ENCODE results near the gene CAPS.

The CAPS gene

DNA sequence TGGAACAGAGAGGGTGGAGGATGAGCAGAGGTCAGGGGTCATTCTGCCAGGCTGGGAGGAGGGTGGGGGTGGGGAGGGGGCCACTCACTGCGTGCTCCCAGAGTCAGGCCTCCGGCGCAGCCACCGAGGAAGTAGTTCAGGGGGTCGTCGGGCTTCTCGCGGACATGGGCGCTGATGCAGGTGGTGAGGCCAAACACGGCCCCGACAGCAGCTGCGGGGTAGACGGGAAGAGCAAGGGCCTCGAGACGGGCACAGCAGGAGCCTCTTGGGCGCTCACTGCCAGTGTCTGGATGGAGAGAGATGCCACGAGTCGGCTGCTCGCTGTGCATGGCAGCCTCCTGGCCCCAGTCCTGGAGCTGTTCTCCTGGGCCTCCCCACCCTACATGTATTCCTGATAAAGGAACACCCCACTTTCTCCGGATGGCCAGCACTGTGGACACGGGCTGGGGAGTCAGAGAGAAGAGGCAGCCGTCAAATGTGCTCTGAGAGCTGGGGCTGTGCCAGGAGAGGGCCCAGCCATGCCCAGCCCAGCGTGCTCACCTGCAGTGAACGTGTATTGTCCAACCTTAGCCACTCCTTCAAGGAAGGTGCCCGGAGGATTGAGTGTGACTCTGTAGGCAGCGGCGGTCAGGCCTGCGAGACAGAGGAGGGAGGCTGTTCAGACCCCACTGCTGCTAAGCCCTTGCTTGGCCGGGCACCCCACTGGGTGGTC, 17.5 kb upstream of the CAPS start:
- TF ChIP-seq, protein P1, sequence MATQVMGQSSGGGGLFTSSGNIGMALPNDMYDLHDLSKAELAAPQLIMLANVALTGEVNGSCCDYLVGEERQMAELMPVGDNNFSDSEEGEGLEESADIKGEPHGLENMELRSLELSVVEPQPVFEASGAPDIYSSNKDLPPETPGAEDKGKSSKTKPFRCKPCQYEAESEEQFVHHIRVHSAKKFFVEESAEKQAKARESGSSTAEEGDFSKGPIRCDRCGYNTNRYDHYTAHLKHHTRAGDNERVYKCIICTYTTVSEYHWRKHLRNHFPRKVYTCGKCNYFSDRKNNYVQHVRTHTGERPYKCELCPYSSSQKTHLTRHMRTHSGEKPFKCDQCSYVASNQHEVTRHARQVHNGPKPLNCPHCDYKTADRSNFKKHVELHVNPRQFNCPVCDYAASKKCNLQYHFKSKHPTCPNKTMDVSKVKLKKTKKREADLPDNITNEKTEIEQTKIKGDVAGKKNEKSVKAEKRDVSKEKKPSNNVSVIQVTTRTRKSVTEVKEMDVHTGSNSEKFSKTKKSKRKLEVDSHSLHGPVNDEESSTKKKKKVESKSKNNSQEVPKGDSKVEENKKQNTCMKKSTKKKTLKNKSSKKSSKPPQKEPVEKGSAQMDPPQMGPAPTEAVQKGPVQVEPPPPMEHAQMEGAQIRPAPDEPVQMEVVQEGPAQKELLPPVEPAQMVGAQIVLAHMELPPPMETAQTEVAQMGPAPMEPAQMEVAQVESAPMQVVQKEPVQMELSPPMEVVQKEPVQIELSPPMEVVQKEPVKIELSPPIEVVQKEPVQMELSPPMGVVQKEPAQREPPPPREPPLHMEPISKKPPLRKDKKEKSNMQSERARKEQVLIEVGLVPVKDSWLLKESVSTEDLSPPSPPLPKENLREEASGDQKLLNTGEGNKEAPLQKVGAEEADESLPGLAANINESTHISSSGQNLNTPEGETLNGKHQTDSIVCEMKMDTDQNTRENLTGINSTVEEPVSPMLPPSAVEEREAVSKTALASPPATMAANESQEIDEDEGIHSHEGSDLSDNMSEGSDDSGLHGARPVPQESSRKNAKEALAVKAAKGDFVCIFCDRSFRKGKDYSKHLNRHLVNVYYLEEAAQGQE (IDR thresholded peaks at IDR 0.05; ENCODE audit: insufficient replicate concordance, low read depth), result no peak
- TF ChIP-seq POLR2AphosphoS5 (IDR thresholded peaks at IDR 0.05; ENCODE audit: low read depth) (no peak), GABPA (IDR thresholded peaks at IDR 0.05; ENCODE audit: low read depth) (no peak), SPI1 (IDR thresholded peaks at IDR 0.05; ENCODE audit: borderline replicate concordance, low read depth) (no peak)
- TF ChIP-seq, protein P2, sequence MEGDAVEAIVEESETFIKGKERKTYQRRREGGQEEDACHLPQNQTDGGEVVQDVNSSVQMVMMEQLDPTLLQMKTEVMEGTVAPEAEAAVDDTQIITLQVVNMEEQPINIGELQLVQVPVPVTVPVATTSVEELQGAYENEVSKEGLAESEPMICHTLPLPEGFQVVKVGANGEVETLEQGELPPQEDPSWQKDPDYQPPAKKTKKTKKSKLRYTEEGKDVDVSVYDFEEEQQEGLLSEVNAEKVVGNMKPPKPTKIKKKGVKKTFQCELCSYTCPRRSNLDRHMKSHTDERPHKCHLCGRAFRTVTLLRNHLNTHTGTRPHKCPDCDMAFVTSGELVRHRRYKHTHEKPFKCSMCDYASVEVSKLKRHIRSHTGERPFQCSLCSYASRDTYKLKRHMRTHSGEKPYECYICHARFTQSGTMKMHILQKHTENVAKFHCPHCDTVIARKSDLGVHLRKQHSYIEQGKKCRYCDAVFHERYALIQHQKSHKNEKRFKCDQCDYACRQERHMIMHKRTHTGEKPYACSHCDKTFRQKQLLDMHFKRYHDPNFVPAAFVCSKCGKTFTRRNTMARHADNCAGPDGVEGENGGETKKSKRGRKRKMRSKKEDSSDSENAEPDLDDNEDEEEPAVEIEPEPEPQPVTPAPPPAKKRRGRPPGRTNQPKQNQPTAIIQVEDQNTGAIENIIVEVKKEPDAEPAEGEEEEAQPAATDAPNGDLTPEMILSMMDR (IDR thresholded peaks at IDR 0.05; ENCODE audit: insufficient read depth, low read length), result no peak
- DNase-seq (ENCODE audit: low read depth in 1 of 2, low spot score in 1 of 2), result no peak
- no peak overlapping the region for H3K27ac ChIP-seq (replicated peaks)
- H3K4me3 ChIP-seq (replicated peaks; ENCODE audit: insufficient read depth, low read length), result no peak overlapping the region
- peaks cover 6% of the 10 kb centered on the region for H3K27me3 ChIP-seq (ENCODE audit: insufficient read depth, poor library complexity, severe bottlenecking)

DNA sequence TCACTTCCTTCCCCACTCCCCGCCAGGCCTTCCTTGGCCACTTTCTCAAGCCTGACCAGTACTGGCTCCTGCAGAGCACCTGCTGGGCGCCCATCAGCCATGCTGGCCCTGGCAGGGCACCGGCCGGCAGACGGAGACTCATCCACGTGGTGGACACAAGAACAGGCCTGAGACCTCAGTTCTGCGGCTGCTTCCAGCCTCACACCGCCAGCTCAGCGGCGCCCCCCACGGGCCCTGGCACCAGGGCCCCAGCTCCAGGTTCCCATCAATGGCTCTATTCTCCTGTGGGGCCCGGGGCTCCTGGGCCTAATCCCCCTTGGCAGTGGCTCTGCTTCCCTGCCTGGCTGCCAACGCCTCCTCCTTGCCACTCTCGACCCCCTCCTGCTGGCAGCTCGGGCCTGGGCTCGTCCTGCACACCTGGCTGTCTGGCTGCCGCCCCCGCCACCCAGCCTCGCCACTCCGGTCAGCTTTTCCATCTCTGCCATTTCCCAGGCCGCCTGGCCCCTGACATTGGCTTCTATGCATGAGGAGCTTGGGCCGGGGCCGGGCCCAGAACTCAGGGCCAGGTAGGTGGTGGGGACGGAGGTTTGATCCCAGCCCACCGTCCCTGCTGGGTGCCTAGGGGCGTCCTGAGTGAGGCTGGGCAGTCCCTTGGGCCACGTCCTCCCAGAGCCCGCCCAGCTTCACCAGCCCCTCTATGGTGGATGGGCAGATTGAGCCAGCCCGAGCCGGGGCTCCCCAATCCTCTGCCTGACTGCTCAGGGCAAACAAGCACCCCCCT, 16.7 kb upstream of the CAPS start:
- TF ChIP-seq SPI1 (IDR thresholded peaks at IDR 0.05; ENCODE audit: borderline replicate concordance, low read depth) (no peak), POLR2AphosphoS5 (IDR thresholded peaks at IDR 0.05; ENCODE audit: low read depth) (no peak), GABPA (IDR thresholded peaks at IDR 0.05; ENCODE audit: low read depth) (no peak)
- TF ChIP-seq, protein P1 (IDR thresholded peaks at IDR 0.05; ENCODE audit: insufficient replicate concordance, low read depth), result no peak
- TF ChIP-seq, protein P2 (IDR thresholded peaks at IDR 0.05; ENCODE audit: insufficient read depth, low read length), result no peak
- Histone ChIP-seq H3K27ac (replicated peaks) (no peak overlapping the region), H3K27me3 (ENCODE audit: insufficient read depth, poor library complexity, severe bottlenecking) (peaks cover 2% of the 10 kb centered on the region), H3K4me3 (replicated peaks; ENCODE audit: insufficient read depth, low read length) (no peak overlapping the region)
- DNase-seq (ENCODE audit: low read depth in 1 of 2, low spot score in 1 of 2), result no peak

DNA sequence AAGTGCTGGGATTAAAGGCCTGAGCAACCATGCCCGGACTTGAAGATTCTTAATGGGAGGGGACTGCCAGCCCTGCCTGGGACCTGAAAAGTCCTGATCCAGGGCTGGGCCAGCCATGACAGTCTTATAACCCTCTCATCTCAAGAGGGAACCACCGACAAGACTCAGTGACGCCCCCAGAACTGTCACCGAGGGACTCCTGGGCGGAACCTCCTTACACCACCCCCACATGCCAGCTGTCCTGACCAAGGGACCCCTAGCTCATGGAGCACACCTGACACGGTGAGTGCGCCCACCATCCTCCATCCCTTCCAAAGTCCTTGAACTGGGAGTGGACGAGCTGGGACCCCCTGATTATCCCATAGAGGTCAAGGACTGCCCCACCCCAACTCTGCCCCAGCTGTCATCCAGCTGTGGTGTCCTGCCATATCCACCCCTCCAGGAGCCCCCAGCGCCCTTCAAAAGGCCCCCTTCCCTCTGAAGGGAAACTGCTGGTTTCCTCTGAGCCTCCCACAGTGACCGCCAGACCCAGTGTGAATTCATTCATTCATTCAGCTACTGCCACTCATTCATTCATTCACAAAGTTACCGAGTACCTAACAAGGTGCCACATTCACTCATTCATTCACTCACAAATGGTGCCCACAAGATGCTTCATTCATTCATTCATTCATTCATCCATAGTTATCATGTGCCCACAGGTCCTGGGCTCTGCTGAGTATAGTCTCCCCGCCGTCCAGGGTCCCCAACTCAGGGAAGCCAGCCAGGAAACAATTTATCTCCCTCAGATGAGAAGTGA, 14.1 kb upstream of the CAPS start:
- TF ChIP-seq, protein P1 (IDR thresholded peaks at IDR 0.05; ENCODE audit: insufficient replicate concordance, low read depth), result no peak
- TF ChIP-seq GABPA (IDR thresholded peaks at IDR 0.05; ENCODE audit: low read depth) (no peak), POLR2AphosphoS5 (IDR thresholded peaks at IDR 0.05; ENCODE audit: low read depth) (no peak), SPI1 (IDR thresholded peaks at IDR 0.05; ENCODE audit: borderline replicate concordance, low read depth) (no peak)
- TF ChIP-seq, protein P2 (IDR thresholded peaks at IDR 0.05; ENCODE audit: insufficient read depth, low read length), result no peak
- DNase-seq (ENCODE audit: low read depth in 1 of 2, low spot score in 1 of 2), result no peak
- H3K4me3 ChIP-seq (replicated peaks; ENCODE audit: insufficient read depth, low read length), result no peak overlapping the region
- H3K27me3 ChIP-seq (ENCODE audit: insufficient read depth, poor library complexity, severe bottlenecking), result no peaks in the 10 kb centered on the region
- no peak overlapping the region for H3K27ac ChIP-seq (replicated peaks)
